OCI-M2 (cell line): ENCODE results near the gene GET4.
"Not testable (repeated sequence)": the region's sequence is repeated elsewhere in the genome, so short reads cannot be mapped to it uniquely, and the experiment has no call there.

Source experiments
- DNase-seq: peaks from one replicate; lab custom pipeline; 2025; ENCODE audit not compliant: unreplicated experiment; lab: John Stamatoyannopoulos, UW

The GET4 gene

DNA sequence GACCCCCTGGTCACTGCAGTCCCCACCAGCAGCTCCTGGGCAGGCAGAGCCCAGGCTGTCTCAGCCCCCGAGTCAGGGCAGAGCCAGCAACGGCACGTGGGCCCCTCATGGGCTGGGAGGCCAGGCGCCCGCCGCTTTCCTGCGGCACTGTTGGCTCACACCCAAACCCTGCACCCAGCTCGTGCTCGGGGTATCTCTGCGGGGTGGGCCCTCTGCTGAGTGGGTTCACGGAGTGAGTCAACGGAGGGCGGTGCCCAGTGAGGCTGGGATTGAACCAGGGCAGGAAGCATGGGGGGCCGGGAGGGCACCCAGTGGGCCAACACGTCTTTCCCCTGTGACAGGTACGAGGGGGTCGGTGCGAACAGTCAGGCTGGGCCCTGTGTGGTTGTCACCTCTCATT, 49.2 kb downstream of the GET4 start:
- no peak for DNase-seq

- no peak for DNase-seq
Measured at GRCh38 chr7:926061-927030, 50.0 kb downstream of the GET4 start.

DNA sequence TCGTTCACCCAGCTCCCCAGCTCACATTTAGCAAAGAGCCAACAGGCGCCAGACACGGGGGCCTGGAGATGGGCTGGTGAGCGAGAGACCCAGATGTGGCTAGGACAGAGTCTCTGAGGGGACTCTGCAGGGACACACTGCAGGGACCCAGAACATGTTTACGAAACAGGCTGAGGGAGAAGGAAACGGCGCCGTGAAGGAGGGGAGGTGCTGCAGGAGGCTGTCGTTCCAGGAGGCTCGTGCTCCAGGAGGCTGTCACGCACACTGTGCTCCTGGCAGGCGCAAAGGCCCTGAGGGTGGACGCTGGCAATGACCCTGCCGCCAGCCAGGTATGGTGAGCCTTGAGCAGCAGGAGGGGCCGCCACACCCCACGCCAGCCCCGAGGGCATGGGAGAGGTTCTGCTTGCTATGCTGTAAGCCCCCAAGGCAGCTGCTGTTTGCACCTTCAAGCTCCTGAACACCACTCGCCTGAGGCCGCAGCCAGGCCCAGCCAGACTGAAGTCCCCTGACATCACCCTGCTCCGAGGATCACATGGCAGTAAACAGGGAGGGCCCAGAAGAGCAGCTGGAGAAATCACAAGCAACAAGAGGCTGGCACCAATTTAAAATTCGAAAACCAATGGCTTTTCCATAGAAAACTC, 50.8 kb downstream of the GET4 start:
- no peak for DNase-seq

DNA sequence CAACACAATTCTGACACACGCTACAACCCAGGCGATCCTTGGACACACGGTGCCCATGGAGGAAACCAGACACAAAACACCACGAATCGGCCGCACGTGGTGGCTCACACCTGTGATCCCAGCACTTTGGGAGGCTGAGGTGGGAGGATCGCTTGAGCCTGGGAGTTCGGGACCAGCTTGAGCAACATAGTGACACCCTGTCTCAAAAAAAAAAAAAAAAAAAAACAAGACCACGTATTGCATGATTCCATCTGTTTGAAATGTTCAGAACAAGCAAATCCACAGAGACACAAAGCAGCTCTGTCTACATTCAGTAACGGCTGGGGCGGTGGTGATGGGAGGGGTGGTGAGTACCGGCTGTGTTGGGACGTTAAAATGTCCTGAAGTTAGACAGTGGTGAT, 53.0 kb downstream of the GET4 start:
- no peak for DNase-seq

- no peak for DNase-seq
Measured at GRCh38 chr7:930975-931758, 54.8 kb downstream of the GET4 start.

DNA sequence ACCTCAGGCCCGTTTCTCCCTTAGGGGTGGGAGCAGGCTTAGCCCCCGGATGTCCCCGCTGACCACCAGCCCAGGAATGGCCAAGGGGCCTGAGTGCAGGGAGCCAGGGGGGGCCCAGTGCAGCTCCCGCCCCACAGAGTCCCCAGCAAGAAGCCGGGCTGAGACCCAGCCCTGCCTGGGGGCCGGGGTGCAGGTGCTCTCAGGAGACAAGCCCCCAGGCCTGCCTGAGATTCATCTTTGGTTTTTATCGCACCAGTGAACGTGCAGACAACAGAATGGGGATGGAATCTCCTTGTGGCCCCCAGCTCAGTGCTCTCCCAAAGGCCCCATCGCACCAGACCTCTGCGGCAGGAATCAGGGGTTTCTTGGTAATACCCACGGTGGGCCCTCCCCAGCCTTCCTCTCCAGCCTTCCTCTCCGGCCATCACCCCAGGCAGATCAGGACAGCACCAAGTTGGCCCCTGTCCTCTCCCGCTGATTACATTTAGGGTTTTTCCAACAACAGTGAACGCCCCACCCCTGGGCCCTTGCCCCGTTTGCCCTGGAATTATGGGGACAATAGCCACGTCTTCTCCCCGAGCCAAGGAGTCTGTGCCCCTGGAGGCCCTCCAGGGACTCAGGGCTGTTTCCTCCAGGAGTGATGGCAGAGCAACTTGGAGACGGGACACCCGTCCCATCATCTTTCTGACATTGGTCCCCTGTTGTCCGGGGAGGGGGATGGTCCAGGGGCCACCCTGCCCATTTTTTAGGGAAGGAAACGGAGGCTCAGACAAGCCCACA, 55.7 kb downstream of the GET4 start:
- no peak for DNase-seq

- DNase-seq = no peak
Measured at GRCh38 chr7:932651-932975, 56.3 kb downstream of the GET4 start.

DNA sequence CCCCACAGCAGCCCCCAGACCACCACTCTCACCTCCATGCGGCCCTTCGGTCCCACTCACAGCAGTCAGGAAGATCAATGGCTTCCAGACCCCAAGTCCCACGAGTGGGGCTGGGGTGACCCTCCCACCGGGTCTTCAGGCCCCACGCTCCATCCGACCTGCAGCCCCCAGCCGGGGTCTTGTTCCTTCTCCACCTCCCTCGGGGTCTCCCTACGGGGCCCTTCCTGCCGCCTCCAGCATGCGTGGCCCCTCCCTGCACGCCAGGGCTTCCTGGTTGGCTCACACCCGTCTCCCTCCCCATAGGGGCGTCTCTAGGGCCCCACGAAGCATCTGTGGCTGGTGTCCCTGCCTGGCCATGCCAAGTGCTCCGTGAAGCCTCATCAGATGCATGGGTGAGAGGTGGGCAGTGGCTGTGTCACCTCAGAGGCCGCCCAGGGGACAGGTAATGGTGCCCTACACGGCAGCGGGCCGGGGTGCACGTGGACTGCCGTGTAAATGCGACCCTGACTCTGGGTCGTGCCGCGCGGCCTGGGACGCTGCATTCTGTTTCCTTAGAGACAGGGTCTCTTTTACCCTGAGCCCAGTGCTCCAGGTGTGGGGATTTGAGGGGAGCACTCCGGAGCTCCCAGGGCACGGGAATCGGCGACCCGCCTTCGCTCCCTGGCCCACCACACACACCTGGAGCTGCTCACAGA, 58.3 kb downstream of the GET4 start:
- no peak for DNase-seq

DNA sequence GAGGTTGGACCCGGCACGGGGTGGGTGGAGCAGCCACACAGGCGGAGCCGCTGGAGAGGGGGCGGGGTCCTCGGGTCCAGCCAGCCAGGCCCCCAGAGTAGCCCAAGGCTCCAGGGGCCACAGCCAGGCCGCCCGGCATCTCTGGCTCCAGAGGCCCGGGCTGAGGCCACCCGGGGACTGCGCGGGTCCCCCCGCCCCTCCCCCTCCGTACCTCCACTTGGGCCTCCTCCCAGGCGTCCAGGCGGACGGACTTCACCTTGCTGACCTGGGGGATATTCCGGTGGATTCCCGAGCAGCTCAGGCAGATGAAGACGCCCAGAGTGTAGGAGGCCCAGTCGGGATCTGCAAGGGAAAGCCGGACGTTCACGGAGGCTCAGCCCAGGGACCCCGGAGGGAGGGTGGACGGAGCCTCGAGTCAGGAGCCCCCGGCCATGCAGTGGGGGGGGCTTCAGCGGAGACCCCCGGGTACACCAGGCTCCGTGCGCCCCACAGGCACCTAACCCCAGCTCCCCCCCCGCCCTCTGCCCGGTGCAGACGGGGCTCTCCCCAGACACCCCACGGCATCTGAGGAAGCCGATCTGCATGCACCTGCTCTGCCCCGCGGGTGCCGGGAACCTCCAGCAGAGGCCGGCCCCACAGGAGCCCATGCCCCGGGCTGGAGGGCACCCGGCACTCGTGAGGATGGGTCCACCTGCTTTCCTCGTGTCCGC, 59.0 kb downstream of the GET4 start:
- DNase-seq = no peak

DNA sequence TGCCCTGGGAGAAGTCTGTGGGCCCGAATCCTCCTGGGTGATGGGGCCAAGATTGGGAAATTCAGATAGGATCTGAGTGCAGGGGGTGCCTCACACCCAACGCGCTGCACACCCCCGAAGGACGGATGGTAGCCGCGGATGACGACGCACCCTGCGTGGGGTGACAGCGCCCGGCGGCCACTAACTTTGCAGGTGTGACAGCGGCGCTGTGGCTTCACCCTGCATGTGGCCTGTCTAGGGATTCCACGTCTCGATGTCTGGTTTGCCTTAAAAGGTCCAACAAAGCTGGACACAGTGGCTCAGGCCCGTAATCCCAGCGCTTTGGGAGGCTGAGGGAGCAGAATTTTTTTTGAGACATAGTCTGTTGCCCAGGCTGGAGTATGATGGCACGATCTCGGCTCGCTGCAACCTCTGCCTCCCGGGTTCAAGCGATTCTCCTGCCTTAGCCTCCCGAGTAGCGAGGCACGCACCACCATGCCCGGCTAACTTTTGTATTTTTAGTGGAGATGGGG, 59.6 kb downstream of the GET4 start:
- no peak for DNase-seq

- DNase-seq = no peak
Measured at GRCh38 chr7:936386-937054, 60.2 kb downstream of the GET4 start.

- DNase-seq = no peak
Measured at GRCh38 chr7:937856-938484, 61.6 kb downstream of the GET4 start.

DNA sequence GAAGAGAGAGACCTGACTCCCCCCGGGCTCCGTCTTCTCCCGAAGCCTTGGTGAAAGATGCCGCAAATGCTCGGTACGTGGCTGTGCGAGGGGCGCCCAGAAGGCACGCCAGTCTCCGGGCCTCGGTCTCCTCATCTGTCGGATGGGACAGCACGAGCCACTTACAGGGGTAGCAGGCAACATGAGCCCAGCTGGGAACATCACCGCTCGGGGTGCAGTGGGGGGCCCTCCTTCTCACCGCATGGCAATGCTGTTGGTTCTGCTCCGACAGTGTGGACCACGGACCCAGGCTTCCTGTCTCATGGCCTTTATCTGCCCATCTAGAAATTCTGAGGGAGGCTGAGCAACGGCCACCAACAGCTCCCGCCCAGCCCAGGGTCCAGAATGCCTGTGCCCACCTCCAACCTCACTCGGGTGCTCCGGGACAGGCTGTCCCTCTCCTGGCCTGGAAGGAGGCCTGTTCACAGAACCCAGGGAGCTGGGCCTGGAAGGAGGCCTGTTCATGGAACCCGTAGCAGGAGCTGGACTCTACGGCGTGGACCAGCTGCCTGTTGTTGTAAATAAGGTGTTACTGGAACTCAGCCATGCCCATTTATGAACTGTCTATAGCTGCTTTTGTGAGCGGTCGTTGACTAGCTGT, 62.3 kb downstream of the GET4 start:
- no peak for DNase-seq

GRCh38 chr7:939843-940242, 63.5 kb downstream of the GET4 start:
- no peak for DNase-seq

DNA sequence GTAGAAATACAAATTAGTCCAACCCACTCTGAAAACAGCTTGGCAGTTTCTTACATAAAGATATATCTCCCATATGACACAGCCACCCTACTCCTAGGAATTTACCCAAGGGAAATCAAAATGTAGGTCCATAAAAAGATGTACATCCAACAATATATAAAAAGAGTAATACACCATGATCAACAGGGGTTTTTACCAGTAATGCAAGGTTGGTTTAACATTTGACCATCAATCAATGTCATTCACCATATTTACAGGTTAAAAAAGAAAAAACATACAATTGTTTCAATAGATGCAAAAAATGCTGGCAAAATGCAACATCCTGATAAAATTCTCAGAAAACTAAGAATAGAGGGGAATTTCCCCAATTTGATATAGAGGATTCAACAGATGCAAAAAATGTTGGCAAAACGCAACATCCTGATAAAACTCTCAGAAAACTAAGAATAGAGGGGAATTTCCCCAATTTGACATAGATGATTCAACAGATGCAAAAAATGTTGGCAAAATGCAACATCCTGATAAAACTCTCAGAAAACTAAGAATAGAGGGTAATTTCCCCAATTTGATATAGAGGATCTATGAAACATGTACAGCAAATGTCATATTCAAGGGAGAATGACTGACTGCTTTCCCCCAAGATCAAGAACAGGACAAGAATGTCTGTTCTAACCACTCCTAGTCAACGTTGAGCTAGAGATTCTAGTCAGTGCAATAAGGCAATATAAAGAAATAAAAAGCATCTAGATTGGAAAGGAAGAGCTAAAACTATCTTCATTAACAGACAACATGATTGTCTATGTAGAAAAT, 64.5 kb downstream of the GET4 start:
- no peak for DNase-seq

- not testable (repeated sequence) for DNase-seq
Measured at GRCh38 chr7:943793-944192, 67.4 kb downstream of the GET4 start.

DNA sequence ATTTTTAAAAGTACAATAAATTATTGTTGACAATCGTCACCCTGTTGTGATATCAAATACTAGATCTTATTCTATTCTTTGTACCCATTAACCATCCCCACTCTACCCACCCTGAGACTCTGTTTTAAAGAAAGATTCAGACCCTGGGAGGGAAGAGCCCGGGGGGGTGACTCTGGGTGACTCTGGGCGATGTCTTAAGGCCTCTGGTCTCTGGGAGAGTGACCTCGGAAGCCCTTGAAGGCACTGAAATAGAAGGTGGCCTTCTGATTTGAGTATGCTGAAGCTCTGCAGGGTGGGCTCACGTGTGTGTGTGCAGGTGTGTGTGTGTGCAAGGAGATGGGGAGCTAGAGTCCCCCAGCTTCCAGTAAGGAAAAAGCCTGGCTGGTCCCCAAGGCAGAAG, 68.4 kb downstream of the GET4 start:
- no peak for DNase-seq
